Fibroblast of lung (primary cell): ENCODE data around the gene ABAT. TPM values are rescaled to one million over a fixed set of nuclear protein-coding genes. Genes with fewer than 3 reads are reported as not detected.

ENCODE experiments used
- DNase-seq, 2 donors: peaks; one replicate each; pipeline versions ENCODE4 v3.0.0 to v3.0.0-alpha.2; 2010; ENCODE audit warnings: low read depth in 2 of 2
- H2AFZ ChIP-seq: 2 replicates; pipeline ENCODE4 v1.5.1; 2012; ENCODE audit warnings: low read length, control low read depth, inconsistent platforms
- H3K27ac ChIP-seq: 2 replicates; pipeline ENCODE4 v1.5.1; 2011; ENCODE audit warnings: low read length, control low read depth; ENCODE audit not compliant: insufficient read depth
- H3K27me3 ChIP-seq: 2 replicates; pipeline ENCODE4 v1.5.1; 2011; ENCODE audit warnings: mild to moderate bottlenecking, low read length; ENCODE audit not compliant: control insufficient read depth, insufficient read depth
- H3K36me3 ChIP-seq: 2 replicates; pipeline ENCODE4 v1.5.1; 2011; ENCODE audit warnings: low read length; ENCODE audit not compliant: control insufficient read depth, insufficient read depth
- H3K4me1 ChIP-seq: 2 replicates; pipeline ENCODE4 v1.5.1; 2011; ENCODE audit warnings: low read length; ENCODE audit not compliant: control insufficient read depth, insufficient read depth; ENCODE audit errors: extremely low read depth
- H3K4me2 ChIP-seq: 2 replicates; pipeline ENCODE4 v1.5.1; 2011; ENCODE audit warnings: low read length, control low read depth; ENCODE audit not compliant: insufficient read depth; ENCODE audit errors: extremely low read depth
- H3K4me3 ChIP-seq, 4 experiments: fragments of 200-600 bp in 1 of 4; sonication (generic) in 1 of 4; replicated peaks in 1 of 4; 2 replicates each; pipeline ENCODE4 v1.5.1; 2011 to 2016; ENCODE audit warnings: low read length in 4 of 4, low read depth in 3 of 4, mild to moderate bottlenecking in 3 of 4, control low read depth in 2 of 4, inconsistent platforms in 1 of 4, mixed read lengths in 1 of 4; ENCODE audit not compliant: insufficient read depth in 1 of 4; ENCODE audit errors: control extremely low read depth in 1 of 4
- H3K79me2 ChIP-seq: 2 replicates; pipeline ENCODE4 v1.5.1; 2012; ENCODE audit warnings: mild to moderate bottlenecking, low read length, inconsistent platforms; ENCODE audit not compliant: control insufficient read depth, insufficient read depth
- H3K9ac ChIP-seq: 2 replicates; pipeline ENCODE4 v1.5.1; 2011; ENCODE audit warnings: mild to moderate bottlenecking, low read length, control low read depth; ENCODE audit not compliant: insufficient read depth
- H3K9me3 ChIP-seq: 2 replicates; pipeline ENCODE4 v1.5.1; 2012; ENCODE audit warnings: low read depth, low read length; ENCODE audit not compliant: control insufficient read depth, insufficient read depth
- H4K20me1 ChIP-seq: 2 replicates; pipeline ENCODE4 v1.5.1; 2011; ENCODE audit warnings: low read length; ENCODE audit not compliant: control insufficient read depth, insufficient read depth; ENCODE audit errors: extremely low read depth
- EZH2 ChIP-seq: IDR thresholded peaks from 2 replicates; pipeline ENCODE4 v1.5.1; 2012; ENCODE audit warnings: low read length, control low read depth, mild to moderate bottlenecking; ENCODE audit errors: missing control alignments
- polyA plus RNA-seq, 2 donors: library from polyadenylated mRNA; depleted of rRNA in 1 of 2; stranded (reverse) in 1 of 2; unstranded in 1 of 2; fragments of >200 nt; gene quantifications; 2 replicates each; pipeline ENCODE4 v1.2.1, GENCODE V29; 2011 to 2012; ENCODE audit warnings: missing spikeins in 1 of 2
- total RNA-seq: library from RNA; depleted of rRNA; stranded (reverse); fragments of >200 nt; gene quantifications from 2 replicates; pipeline ENCODE4 v1.2.1, GENCODE V29; 2014
- TF ChIP-seq, protein P1 (sequence below), 2 donors: IDR thresholded peaks in 1 of 2; conservative IDR thresholded peaks in 1 of 2; 1 replicate in 1 of 2; 2 replicates in 1 of 2; pipeline ENCODE4 v1.5.1; 2011 to 2012; ENCODE audit warnings: low read length in 2 of 2, control low read depth in 1 of 2, inconsistent platforms in 1 of 2, low read depth in 1 of 2, mild to moderate bottlenecking in 1 of 2

ABAT gene
- total and polyA plus RNA-seq, 2 donors (not counting 1 experiment from before 2014, with no cell fraction given), result 1.8 TPM

DNA sequence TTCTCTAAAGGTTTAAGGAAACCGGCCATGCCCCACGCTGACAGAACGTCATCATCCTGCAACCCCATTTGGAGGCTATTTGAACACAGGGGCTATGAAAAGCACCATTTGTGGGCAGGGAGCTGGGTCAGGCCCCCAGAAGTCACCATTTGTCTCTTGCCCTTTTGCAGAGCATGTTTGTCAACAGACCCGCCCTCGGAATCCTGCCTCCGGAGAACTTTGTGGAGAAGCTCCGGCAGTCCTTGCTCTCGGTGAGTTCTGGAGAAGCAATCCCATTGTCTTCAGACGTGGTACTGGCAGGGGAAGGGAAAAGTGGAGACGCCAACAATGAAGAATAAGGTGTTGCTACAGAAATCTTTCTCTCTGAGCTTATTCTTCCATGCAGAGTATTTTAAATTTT lies 89.5 kb downstream of the ABAT start:
- Histone ChIP-seq H2AFZ (no peak overlapping the region), H3K9ac (no peak overlapping the region)
- DNase-seq, result no peak

DNA sequence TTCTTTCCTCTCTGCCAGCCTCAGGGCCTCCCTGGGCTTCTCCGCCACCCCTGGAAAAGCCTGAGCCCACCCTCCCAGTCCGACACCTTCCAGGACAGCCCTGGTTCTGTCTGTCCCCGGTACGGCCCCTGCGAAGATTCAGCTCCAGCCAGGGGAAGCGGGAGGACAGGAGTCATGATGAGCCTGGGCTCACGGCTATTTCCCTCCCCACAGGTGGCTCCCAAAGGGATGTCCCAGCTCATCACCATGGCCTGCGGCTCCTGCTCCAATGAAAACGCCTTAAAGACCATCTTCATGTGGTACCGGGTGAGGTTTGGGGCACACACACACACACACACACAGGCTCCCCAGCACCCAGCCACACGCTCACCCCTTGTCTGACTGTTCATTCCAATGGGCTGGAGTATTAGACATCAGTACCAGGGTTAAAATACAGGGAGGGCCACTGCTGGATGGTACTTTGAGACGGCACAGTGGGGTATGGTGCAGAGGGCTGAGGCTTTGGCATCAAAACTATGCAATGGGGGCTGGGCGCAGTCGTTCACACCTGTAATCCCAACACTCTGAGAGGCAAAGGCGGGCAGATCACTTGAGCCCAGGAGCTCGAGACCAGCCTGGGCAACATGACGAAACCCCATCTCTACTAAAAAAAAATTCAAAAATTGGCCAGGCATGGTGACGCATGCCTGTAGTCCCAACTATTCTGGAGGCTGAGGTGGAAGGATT lies 90.3 kb downstream of the ABAT start:
- no peaks in the 10 kb centered on the region for H4K20me1 ChIP-seq
- H3K27ac ChIP-seq, result no peak overlapping the region
- no peak overlapping the region for H3K9ac ChIP-seq
- no peak overlapping the region for H3K4me2 ChIP-seq
- DNase-seq, result no peak
- no peak overlapping the region for H2AFZ ChIP-seq
- no peaks in the 10 kb centered on the region for H3K4me1 ChIP-seq
- H3K4me3 ChIP-seq, result no peak overlapping the region
- TF ChIP-seq, protein P1, sequence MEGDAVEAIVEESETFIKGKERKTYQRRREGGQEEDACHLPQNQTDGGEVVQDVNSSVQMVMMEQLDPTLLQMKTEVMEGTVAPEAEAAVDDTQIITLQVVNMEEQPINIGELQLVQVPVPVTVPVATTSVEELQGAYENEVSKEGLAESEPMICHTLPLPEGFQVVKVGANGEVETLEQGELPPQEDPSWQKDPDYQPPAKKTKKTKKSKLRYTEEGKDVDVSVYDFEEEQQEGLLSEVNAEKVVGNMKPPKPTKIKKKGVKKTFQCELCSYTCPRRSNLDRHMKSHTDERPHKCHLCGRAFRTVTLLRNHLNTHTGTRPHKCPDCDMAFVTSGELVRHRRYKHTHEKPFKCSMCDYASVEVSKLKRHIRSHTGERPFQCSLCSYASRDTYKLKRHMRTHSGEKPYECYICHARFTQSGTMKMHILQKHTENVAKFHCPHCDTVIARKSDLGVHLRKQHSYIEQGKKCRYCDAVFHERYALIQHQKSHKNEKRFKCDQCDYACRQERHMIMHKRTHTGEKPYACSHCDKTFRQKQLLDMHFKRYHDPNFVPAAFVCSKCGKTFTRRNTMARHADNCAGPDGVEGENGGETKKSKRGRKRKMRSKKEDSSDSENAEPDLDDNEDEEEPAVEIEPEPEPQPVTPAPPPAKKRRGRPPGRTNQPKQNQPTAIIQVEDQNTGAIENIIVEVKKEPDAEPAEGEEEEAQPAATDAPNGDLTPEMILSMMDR (conservative IDR thresholded peaks at IDR 0.05 in 1 of 2, IDR thresholded peaks at IDR 0.05 in 1 of 2; ENCODE audit: low read depth in 1 of 2, low read length in 2 of 2), result no peak
- no peak for TF ChIP-seq EZH2
- no peaks in the 10 kb centered on the region for H3K9me3 ChIP-seq
- no peaks in the 10 kb centered on the region for H3K27me3 ChIP-seq
- H3K36me3 ChIP-seq, result no peaks in the 10 kb centered on the region
- H3K79me2 ChIP-seq, result no peaks in the 10 kb centered on the region

More for the DNA sequence above, 89.5 kb downstream of the ABAT start:
- H3K27ac ChIP-seq, result no peak overlapping the region
- no peaks in the 10 kb centered on the region for H3K9me3 ChIP-seq
- H3K27me3 ChIP-seq, result no peaks in the 10 kb centered on the region
- H3K4me1 ChIP-seq, result no peaks in the 10 kb centered on the region
- no peaks in the 10 kb centered on the region for H3K79me2 ChIP-seq
- H3K36me3 ChIP-seq, result no peaks in the 10 kb centered on the region
- H3K4me3 ChIP-seq, result no peak overlapping the region
- no peaks in the 10 kb centered on the region for H4K20me1 ChIP-seq
- H3K4me2 ChIP-seq, result no peak overlapping the region
- TF ChIP-seq, protein P1 (conservative IDR thresholded peaks at IDR 0.05 in 1 of 2, IDR thresholded peaks at IDR 0.05 in 1 of 2; ENCODE audit: low read depth in 1 of 2, low read length in 2 of 2), result no peak
- TF ChIP-seq EZH2, result no peak

DNA sequence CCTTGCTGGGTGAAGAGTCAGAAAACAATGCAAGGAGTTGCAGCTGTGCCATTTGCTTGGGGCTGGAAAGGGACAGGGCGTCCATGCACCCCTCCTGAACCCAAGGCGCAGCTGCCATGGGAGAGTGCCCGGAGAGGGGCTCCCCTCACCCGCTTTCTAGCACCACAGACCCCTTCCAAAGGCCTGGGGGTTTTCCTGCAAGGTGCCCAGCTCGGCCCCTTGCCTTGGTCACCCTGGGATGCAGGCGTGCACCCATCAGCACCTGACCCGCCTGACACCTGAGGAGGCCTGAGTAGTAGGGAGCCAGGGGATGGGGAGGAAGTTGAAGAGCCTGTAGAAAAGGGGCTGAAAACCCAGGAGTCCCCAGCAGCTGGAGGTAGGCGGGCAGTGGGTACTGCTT lies 92.8 kb downstream of the ABAT start:
- H3K4me1 ChIP-seq, result no peaks in the 10 kb centered on the region
- no peak overlapping the region for H3K4me3 ChIP-seq
- no peaks in the 10 kb centered on the region for H4K20me1 ChIP-seq
- no peak overlapping the region for H3K4me2 ChIP-seq
- TF ChIP-seq, protein P1 (conservative IDR thresholded peaks at IDR 0.05 in 1 of 2, IDR thresholded peaks at IDR 0.05 in 1 of 2; ENCODE audit: low read depth in 1 of 2, low read length in 2 of 2), result no peak
- H3K9ac ChIP-seq, result no peak overlapping the region
- H3K36me3 ChIP-seq, result no peaks in the 10 kb centered on the region
- H2AFZ ChIP-seq, result no peak overlapping the region
- H3K27ac ChIP-seq, result no peak overlapping the region
- H3K27me3 ChIP-seq, result no peaks in the 10 kb centered on the region
- no peaks in the 10 kb centered on the region for H3K9me3 ChIP-seq
- no peak for DNase-seq
- H3K79me2 ChIP-seq, result no peaks in the 10 kb centered on the region
